ENCODE measurements around the gene PIK3C3.

The PIK3C3 gene

DNA sequence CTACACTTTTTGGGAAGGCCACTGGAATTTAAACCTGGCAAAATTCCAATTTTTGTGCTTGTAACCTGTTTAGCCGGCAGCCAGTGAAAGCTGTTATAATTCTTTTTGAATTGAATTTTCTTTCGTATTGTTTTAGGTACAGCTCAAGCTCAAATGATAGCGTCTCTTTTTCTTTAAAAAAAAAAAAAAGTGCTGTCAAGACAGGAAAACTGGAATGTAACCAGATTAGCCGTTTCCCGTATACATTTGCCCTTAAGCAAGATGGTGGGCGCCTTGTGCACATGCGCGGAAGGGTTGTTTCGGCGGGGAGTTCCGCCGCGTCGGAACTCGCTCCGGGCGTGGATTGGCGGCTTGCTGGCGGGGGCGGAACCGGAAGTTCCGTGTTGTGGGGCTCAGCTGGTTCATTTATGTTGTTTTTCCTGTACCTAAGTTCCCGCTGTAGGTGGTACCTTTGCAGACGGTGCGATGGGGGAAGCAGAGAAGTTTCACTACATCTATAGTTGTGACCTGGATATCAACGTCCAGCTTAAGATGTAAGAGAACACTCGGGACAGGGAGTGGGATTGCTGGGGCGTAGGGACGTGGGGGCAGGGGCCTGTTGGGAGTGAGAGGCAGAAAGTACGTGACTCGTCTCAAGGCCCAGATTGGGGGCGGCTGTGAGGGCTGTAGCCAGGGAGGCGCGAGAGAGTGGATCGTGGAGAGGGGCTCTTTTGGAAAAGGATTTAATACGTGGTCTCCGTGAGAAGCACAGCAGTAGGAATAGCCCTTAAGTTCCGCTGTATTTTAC is at the start of gene PIK3C3:
PIK3C3 (plus strand) TSS at position 408 of the 787 bp plus-strand sequence; CDS start at position 466, 58 bp downstream.
- DNase-seq (ENCODE audit: extremely low read depth in 1 of 2, low read depth in 1 of 2) = peak; percentile 93 to 97

DNA sequence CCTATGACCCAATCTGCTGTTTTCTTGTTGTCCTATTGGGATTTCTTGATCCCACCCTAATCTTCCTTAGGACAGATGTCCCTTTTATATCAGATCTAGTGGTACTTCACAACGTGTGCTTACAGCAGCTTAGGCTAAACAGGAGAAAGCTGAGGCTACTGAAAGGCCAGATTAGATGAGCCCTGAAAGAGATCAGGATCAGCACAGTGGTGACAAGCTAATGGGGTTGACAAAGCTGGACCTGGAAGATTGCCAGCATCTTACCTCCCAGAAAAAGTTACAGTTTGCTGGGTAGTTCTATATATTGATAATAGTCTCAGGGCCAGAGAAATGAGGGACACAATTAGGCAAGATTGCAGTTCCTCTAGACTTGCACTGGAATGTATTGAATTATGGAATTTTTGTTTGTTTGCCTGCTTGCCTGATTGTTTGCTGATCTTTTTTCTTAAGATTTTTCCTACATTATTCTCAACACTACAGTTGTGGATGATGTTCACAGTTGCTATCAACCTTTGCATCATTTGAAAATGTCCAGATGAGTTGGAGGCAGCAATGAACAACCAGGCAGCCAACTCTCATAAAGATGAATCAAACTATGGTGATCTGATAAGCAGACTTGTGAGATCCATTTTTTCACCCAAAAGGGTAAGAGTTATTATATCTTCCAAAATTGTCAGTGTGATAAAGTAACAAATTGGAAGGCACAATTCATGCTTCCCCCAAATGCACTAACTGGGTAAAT is 49.1 kb upstream of the PIK3C3 start:
- no peak for DNase-seq (ENCODE audit: extremely low read depth in 1 of 2, low read depth in 1 of 2)

DNA sequence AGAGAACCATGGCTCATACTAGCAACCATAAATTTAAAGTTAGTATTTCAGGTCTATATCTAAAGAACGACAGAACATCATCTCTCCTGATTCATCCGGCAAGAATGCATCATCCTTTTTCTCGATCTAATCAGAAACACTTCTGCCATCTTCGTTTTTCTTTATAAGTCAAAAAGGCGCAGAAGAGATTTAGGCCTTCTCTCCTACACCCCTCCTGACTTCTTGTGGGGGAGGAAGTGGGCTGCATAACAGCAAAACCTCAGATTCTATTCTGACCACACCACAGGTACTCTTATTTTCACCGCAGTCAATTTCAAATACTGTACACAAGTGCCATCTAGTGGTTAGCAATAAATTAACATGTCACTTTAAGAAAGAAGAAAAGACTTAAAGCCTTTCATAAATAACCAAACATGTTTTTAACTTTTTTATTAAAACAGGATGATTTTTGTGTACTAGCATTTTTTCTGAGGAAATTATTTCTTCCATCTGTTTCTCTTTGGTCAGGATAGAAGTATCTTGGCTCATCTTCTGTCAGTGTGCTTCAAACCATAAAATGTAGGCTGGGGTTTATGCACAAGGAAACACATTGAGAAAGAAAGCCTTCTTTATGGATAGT is 48.4 kb upstream of the PIK3C3 start:
- DNase-seq (ENCODE audit: extremely low read depth in 1 of 2, low read depth in 1 of 2) = no peak

DNA sequence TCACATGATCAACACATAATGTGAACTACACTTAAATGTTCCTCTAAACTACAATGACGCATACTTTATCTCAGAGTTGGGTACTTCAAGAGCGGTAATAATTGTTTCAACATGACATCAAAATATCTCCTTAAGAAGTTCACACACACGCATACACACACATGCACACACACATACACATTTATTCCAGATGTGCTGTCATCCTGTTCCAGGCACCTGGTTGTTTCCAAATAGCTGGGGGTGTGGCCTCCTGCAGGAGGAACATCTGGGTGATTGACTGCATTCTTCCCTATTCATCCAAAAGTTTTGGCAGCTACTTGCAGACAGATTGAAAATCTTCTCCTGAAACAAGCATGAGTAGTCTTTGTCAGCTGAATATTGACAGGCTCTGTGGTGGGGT is 37.9 kb upstream of the PIK3C3 start:
- DNase-seq (ENCODE audit: extremely low read depth in 1 of 2, low read depth in 1 of 2) = no peak

DNA sequence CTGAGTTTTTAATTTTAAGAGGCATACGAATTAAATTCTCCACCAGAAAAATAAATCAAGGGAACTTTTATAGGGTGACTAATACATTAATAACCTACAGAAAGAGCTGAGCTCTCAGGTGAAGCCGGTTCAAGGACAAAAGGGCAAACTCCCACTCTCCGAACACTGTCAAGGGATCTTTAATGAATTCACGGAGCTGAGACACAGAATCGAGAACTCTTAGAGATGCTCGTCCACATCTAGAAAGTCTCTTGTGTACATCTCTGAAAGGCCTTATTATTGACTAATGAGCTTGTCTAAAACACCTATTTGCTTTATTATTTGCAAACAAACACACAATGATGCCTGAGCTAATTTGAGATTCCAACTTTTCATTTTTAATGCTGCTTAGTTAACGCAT is 33.3 kb upstream of the PIK3C3 start:
- no peak for DNase-seq (ENCODE audit: extremely low read depth in 1 of 2, low read depth in 1 of 2)

DNA sequence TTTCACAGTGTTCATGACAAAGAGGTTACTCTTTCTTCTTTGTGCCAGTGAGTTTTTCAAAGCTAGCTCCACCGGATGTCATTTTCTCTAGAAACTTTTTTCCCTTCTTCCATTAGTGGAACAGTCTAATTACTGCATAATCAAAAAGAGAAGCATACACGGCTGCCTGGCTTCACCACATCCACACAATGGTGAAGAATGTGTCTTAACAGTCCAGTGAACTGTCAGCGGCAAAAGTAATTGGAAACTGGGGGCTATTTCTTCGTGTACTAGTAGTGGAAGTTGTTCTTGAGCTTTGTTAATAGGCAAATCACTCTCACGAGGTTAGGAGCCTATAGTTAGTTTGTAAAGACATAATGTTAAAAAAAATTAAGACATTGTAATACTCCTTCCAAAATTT is 32.9 kb upstream of the PIK3C3 start:
- no peak for DNase-seq (ENCODE audit: extremely low read depth in 1 of 2, low read depth in 1 of 2)

DNA sequence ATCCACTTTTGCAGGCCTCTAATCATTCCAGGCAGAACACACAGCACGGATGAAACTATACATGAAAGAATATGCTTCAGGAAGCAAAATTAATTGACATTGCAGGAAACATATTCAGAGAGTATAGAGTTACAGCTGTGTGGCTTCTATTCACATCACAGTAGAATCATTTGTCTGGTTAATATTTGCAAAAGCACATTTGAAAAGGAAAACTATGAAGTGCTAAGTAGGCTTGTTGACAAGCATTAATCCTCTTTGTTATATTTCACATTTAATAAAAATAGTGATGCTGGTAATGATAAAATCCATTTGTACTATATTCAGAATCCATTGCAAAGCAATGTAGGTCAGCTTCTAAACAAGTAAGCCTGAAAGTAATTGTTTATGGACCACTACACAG is 32.2 kb upstream of the PIK3C3 start:
- DNase-seq (ENCODE audit: extremely low read depth in 1 of 2, low read depth in 1 of 2) = no peak

DNA sequence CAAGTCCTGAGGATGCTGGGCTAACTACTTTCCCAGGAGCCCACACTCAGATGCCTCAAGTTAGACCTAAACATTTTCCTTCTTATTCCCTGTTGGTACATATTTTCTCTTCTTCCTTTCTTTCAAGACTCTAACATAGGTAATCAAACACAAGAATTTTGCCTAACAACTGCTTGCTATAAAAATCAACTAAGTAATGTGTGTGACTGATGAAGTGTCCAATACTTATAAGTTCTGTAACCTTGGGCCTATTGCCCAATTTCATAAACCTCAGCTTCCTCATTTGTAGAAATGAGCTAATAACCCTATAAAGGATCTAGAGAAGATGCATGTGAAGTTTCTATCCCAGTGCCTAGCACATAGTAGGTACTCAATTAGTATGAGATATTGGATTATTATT is 31.6 kb upstream of the PIK3C3 start:
- no peak for DNase-seq (ENCODE audit: extremely low read depth in 1 of 2, low read depth in 1 of 2)

DNA sequence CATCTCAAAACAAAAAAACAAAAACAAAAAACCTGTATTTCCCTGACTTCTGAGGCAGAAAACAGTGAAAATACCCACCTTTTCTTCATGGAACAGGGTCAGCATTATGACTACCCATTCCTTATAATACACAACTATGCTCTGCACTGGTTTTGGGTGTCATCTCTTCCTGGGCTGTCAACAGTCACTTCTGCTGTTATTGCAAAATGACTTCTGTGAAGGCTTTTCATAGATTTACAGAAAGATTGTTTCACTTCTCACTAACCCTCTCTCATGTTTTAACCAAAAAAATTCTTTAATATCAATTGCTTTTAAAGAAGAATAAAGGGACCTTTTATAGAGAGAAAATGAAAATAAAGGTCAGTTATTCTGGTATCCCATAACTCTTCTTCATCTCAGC is 26.5 kb upstream of the PIK3C3 start:
- DNase-seq (ENCODE audit: extremely low read depth in 1 of 2, low read depth in 1 of 2) = no peak

DNA sequence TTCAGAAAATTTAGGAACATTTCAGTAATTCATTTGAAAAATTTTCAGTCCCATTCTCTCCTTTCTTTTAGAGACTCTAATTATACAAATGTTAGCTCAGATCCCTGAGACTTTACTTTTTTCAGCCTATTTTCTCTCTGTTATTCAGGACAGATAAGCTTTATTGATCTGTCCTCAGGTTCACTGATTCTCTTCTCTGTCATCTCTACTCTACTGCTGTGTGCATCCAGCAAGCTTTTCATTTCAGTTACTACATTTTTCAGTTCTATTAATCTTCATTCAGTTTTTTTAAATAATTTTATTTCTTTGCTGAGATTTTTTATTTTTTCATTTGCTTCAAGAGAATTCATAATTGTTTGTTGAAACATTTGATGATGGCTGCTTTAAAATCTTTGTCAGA is 22.1 kb upstream of the PIK3C3 start:
- no peak for DNase-seq (ENCODE audit: extremely low read depth in 1 of 2, low read depth in 1 of 2)

DNA sequence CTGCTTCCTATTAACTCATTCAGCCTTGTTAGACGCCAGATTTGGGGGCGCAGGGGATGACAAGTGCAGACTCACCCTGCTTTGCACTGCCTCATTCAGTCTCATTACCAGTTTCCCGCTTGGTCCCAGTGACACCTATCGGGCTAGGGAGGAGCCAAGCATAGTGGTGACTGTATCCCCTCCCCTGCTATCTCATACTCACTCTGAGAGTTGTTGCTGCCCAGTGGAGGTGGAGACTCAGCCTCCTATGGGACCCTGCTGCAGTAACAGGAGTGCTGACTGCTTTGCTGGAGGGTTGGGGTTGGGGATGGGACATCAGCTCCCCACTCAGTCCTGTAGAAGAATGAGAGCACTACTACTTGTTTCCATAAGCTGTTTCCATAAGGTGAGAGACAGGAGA is 21.3 kb upstream of the PIK3C3 start:
- DNase-seq (ENCODE audit: extremely low read depth in 1 of 2, low read depth in 1 of 2) = no peak

DNA sequence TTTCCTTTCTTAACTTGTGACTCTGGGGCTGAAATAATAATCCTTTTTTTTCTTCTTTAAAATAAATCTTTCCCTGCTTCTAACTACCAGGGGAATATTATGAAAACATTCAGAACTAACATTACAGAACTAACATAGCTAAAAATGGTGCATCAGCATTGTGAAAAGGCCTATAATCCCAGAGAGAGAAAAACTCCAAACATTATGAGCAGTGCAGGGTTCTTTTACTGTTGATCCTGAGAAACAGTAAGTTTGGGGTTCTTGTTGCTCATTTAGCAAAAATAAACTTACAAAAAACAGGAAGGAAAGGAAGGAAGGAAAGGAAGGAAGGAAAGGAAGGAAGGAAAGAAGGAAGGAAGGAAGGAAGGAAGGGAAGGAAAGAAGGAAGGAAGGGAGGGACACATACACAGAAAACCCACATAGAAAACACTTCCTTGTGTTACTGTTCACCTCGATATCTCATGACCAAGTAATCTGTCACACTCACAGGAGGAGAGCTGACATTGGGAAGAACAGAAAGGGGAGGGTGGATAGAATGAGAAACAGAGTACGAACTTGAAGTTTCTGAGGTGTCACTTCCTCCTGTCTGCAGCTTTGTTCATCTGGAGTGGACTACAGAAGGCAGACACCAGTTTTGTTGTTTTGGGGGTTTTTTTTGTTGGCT is 18.4 kb upstream of the PIK3C3 start:
- DNase-seq (ENCODE audit: extremely low read depth in 1 of 2, low read depth in 1 of 2) = no peak

DNA sequence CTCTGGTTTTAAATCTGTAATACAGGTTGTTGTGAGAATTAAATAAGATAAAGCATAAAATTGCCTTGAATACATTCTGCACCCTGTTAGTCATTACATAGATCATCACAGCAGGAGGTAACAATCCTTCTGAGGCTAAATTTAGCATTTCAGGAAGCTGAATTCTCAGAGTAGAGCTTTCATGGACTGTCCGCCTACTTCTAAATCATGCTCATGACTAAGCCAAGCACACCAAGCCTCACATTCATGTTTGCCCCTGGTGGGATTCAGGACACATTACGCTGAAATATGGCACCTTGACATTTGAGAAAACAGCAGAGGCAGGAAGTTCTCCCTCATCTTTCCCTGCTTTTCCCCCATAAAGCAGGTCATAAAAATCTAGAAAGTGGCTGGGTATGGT is 16.6 kb upstream of the PIK3C3 start:
- no peak for DNase-seq (ENCODE audit: extremely low read depth in 1 of 2, low read depth in 1 of 2)

DNA sequence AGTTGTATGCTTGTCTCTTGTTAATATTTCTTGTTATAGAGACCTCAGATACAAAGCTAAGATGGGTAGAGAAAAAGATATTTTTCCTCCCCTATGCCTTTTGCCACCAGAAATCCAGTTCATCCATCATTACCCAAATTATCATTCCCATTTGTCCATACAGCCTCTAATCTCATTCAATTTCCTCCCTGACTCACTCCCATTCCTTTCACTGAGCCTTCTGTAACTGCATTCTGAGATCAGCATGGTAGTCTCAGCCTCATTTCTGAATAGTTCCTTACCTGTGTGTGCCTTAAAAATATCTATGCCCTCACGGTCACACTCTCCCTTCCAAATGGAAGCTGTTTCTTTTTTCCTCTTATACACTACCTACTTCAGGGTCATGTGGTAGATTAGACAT is 15.7 kb upstream of the PIK3C3 start:
- DNase-seq (ENCODE audit: extremely low read depth in 1 of 2, low read depth in 1 of 2) = no peak

DNA sequence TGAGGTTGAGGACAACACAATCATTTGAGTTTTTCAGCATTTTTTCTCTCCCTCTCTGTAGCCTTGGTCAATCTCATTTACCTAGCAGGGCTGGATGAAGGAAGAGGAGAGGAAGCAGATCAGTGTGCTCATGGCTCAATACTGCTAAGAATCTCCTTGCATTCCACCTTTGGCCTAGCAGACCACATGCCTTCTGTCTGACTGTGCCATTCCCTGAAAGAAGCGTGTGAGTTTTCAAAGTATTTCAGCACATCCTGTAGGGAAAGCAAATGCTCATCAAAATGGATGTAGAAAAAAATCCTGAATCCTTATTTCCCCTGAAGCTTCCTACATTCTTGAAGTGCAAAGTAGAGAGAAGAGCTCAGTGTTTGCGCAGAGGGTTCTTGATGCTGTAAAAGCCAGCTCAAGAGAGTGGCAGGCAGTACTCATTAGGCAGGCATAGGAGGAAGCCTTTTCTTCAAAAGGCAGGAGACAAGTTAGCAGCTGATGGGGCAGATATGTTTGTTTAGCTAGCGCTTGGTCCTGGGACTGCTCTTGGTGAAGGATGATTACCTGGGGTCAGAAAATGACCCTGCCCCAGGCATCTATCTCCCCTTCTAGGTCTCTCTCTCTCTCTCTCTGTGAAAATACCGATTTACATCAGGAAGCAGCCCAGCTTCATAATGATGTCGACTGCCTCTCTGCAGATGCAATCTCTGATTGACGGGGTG is 14.4 kb upstream of the PIK3C3 start:
- no peak for DNase-seq (ENCODE audit: extremely low read depth in 1 of 2, low read depth in 1 of 2)

DNA sequence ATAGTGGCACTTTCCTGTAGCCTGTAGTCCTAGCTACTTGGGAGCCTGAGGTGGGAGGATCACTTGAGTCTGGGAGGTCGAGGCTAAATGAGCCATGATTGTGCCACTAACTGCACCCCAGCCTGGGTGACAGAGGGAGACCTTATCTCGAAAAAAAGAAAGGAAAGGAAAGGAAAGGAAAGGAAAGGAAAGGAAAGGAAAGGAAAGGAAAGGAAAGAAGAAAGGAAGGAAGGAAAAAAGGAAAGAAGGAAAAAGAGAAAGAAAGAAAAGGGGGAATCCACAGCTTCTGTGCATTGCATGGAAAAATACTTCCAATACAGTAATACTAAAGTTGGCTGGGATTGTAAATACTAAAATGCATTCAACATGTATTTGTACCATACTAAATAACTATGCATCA is 12.8 kb upstream of the PIK3C3 start:
- DNase-seq (ENCODE audit: extremely low read depth in 1 of 2, low read depth in 1 of 2) = no peak

DNA sequence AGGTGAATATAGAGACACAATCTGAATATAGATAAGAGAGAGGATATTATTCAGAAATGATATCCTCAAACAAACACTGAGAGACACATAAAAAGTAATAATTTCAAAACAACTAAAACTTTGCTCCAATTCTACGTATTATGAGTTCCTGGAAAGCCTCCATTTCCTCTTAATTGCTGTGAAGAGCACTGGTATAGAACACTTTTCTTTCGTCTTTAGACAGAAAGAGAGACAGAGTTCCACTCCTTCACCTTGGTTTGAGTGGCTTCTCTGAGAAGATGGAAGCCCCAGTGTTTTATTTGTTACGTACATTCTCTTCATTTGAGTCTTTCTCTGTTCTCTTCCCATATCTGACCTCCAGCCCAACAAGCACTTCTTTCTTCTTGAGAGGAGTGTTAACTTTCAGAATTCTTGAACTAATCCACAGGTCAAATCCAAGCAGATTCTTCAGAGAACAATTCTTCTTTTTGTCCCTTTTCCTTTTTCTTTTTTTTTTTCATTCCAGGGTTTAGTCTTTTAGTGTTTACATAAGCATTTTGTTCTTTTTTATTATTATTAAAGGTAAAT is 6.4 kb upstream of the PIK3C3 start:
- no peak for DNase-seq (ENCODE audit: extremely low read depth in 1 of 2, low read depth in 1 of 2)

DNA sequence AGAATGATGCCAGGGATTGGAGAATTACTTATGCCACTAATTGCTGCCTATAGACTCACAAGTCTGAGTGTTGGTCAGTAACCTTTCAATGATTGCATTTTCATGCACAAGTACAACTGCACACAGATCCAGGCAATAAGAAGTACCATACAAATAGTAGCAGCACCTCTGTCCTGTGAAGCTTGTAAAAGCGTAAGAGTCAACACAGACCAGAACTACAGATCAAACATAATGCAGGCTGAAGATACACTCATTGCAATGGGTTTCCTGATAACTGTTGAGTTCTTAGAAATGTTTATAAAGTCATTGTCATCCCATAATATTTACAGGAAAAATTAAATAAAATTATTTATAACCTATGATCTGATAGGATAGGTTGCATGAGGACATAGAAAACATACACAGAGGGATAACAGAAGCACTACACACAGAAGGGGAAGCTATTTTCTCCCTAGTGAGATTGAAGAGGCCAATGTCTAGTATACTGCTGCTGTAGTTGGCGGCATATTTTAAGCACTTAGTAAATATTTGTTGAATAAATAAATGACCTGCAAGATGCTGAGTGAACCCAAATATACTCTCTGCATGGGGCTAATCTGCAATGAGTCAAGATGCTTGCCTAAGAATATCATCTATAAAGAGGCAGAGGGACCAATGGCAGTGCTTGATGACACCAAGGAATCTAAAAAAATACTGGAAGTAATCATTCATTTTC is 5.7 kb upstream of the PIK3C3 start:
- DNase-seq (ENCODE audit: extremely low read depth in 1 of 2, low read depth in 1 of 2) = no peak

DNA sequence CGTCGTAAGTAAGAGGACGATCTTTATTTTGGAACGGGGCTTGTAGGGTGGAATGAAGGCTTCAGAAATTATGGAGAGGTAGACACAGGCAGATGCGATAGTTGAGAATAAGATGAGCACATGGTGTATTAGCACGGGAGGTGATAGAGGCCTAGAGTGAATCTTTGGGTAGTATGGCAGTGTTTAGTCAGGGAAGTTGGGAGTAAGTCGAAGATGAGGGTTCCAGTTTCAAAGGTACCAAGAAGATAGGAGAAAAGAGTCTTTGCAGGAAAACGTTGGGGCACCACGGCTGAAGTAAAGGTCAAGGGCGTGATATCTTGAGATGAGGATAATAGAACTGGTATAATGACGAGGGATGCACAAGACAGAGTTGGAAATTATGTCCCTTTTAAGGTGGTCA is 654 bp downstream of the PIK3C3 start:
- no peak for DNase-seq (ENCODE audit: extremely low read depth in 1 of 2, low read depth in 1 of 2)

DNA sequence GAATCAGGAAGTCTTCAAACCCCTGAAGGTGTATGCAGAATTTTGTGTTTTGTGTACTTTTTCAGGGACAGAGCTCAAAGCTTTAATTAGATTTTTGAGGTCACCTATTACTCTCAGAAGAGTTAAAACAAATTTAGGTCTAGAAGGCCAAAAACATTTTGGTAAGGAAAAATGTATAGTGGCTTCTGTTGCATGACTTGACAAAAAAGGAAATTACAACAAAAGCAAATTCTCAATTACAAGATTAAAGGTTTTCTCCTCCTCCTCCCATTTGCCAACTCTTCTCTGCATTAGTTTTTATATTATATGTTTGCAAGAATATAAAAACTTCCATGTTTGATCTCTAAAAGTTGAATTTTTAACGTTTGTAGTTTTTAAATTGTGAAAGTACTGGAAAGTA is 4.0 kb downstream of the PIK3C3 start:
- DNase-seq (ENCODE audit: extremely low read depth in 1 of 2, low read depth in 1 of 2) = no peak

Measured in activated CD8-positive, alpha-beta memory T cell treated with anti-CD3 and anti-CD28 coated beads for 1 hour (primary cell).